Liver (tissue), 9 donors: Measurements from ENCODE around the gene FRYL. TPM values are rescaled to one million over a fixed set of nuclear protein-coding genes. Genes with fewer than 3 reads are reported as not detected.

Experiments
- DNase-seq: peaks from one replicate; pipeline ENCODE4 v3.0.0-alpha.2; 2017; ENCODE audit warnings: low spot score
- H3K27ac ChIP-seq, 2 donors: one replicate each; pipeline ENCODE4 v1.7.0; 2013; ENCODE audit warnings: inconsistent platforms in 2 of 2, low read length in 2 of 2, control low read depth in 1 of 2, low read depth in 1 of 2, mild to moderate bottlenecking in 1 of 2
- H3K27me3 ChIP-seq, 4 donors: one replicate each; pipeline versions ENCODE4 v1.6.1 to v1.7.0; 2013; ENCODE audit warnings: low read length in 3 of 4, inconsistent platforms in 1 of 4, mild to moderate bottlenecking in 1 of 4, moderate library complexity in 1 of 4; ENCODE audit not compliant: control insufficient read depth in 4 of 4, insufficient read depth in 4 of 4
- H3K36me3 ChIP-seq, 4 donors: one replicate each; pipeline versions ENCODE4 v1.6.1 to v1.7.0; 2013; ENCODE audit warnings: low read length in 3 of 4, mild to moderate bottlenecking in 3 of 4, low read depth in 1 of 4, moderate library complexity in 1 of 4; ENCODE audit not compliant: control insufficient read depth in 4 of 4, insufficient read depth in 3 of 4
- H3K4me1 ChIP-seq, 4 donors: one replicate each; pipeline versions ENCODE4 v1.6.1 to v1.7.0; 2013; ENCODE audit warnings: low read length in 3 of 4, mild to moderate bottlenecking in 3 of 4, moderate library complexity in 1 of 4; ENCODE audit not compliant: control insufficient read depth in 4 of 4, insufficient read depth in 4 of 4
- H3K4me3 ChIP-seq, 3 donors: one replicate each; pipeline versions ENCODE4 v1.6.1 to v1.7.0; 2013; ENCODE audit warnings: low read length in 3 of 3, control low read depth in 1 of 3, low read depth in 1 of 3, mild to moderate bottlenecking in 1 of 3
- H3K9ac ChIP-seq, 2 donors: one replicate each; pipeline ENCODE4 v1.7.0; 2013; ENCODE audit warnings: low read length in 2 of 2, mild to moderate bottlenecking in 2 of 2, moderate library complexity in 2 of 2, control low read depth in 1 of 2, low read depth in 1 of 2
- H3K9me3 ChIP-seq, 4 donors: one replicate each; pipeline versions ENCODE4 v1.6.1 to v1.7.0; 2013; ENCODE audit warnings: low read length in 3 of 4; ENCODE audit not compliant: control insufficient read depth in 4 of 4
- EGR1 ChIP-seq, 2 donors: IDR thresholded peaks; 2 replicates each; pipeline ENCODE4 v1.6.1; 2016 to 2018; ENCODE audit warnings: antibody characterized with exemption in 2 of 2, low read depth in 2 of 2
- FOXA1 ChIP-seq: IDR thresholded peaks from 2 replicates; pipeline ENCODE4 v1.6.1; 2016; ENCODE audit warnings: antibody characterized with exemption
- FOXA2 ChIP-seq: IDR thresholded peaks from 2 replicates; pipeline ENCODE4 v1.6.1; 2016; ENCODE audit warnings: antibody characterized with exemption
- GABPA ChIP-seq, 2 donors: IDR thresholded peaks in 1 of 2; conservative IDR thresholded peaks in 1 of 2; 2 replicates each; pipeline ENCODE4 v1.6.1; 2016; ENCODE audit warnings: antibody characterized with exemption in 2 of 2, mild to moderate bottlenecking in 1 of 2, moderate library complexity in 1 of 2
- HNF4A ChIP-seq, 2 donors: conservative IDR thresholded peaks; 2 replicates each; pipeline ENCODE4 v1.6.1; 2016; ENCODE audit warnings: antibody characterized with exemption in 2 of 2, mild to moderate bottlenecking in 2 of 2
- HNF4G ChIP-seq: IDR thresholded peaks from 2 replicates; pipeline ENCODE4 v1.6.1; 2016; ENCODE audit warnings: antibody characterized with exemption
- JUND ChIP-seq, 2 donors: IDR thresholded peaks; 2 replicates each; pipeline ENCODE4 v1.6.1; 2016; ENCODE audit warnings: antibody characterized with exemption in 2 of 2
- MAX ChIP-seq: IDR thresholded peaks from 2 replicates; pipeline ENCODE4 v1.6.1; 2016; ENCODE audit warnings: antibody characterized with exemption
- NR2F2 ChIP-seq: IDR thresholded peaks from 2 replicates; pipeline ENCODE4 v1.6.1; 2016; ENCODE audit warnings: antibody characterized with exemption
- RAD21 ChIP-seq, 2 donors: IDR thresholded peaks; 2 replicates each; pipeline ENCODE4 v1.6.1; 2016; ENCODE audit warnings: antibody characterized with exemption in 2 of 2, mild to moderate bottlenecking in 2 of 2
- RXRA ChIP-seq, 2 donors: IDR thresholded peaks; 2 replicates each; pipeline ENCODE4 v1.6.1; 2017 to 2018; ENCODE audit warnings: antibody characterized with exemption in 2 of 2, mild to moderate bottlenecking in 1 of 2
- TAF1 ChIP-seq: conservative IDR thresholded peaks from 2 replicates; pipeline ENCODE4 v1.6.1; 2016; ENCODE audit warnings: antibody characterized with exemption, mild to moderate bottlenecking
- YY1 ChIP-seq: IDR thresholded peaks from 2 replicates; pipeline ENCODE4 v1.6.1; 2016; ENCODE audit warnings: antibody characterized with exemption, mild to moderate bottlenecking
- ZBTB33 ChIP-seq: IDR thresholded peaks from 2 replicates; pipeline ENCODE4 v1.6.1; 2016; ENCODE audit warnings: antibody characterized with exemption
- WGBS: extraction: QIAGEN DNeasy Blood & Tissue Kit; methylation state at CpG from one replicate; pipeline ENCODE4 v1.1.7; 2013; 5-methylcytosine and 5-hydroxymethylcytosine counted together
- polyA plus RNA-seq, 2 donors: library from polyadenylated mRNA; stranded (reverse) in 1 of 2; unstranded in 1 of 2; fragments of 200-250 nt in 1 of 2; fragments of >200 nt in 1 of 2; fragmentation: Nextera tagmentation in 1 of 2; extraction: Ambion mirVana in 1 of 2; gene quantifications; one replicate each; pipeline versions ENCODE4 v1.2.1 to v1.2.3, GENCODE V29; 2013 to 2015
- total RNA-seq, 2 donors: library from RNA; depleted of rRNA; stranded (reverse); fragments of >200 nt; gene quantifications; one replicate each; pipeline ENCODE4 v1.2.3, GENCODE V29; 2014
- TF ChIP-seq, protein P1 (sequence below): fragments of 150-350 bp; IDR thresholded peaks from 2 replicates; pipeline ENCODE4 v1.5.1; 2017; ENCODE audit warnings: improper control_type of control experiment, low read depth, low read length; ENCODE audit not compliant: missing input control
- TF ChIP-seq, protein P2 (sequence below): IDR thresholded peaks from 2 replicates; pipeline ENCODE4 v1.6.1; 2016; ENCODE audit warnings: antibody characterized with exemption, mild to moderate bottlenecking
- donor health status: healthy.
- donor health status: healthy.
- donor health status: healthy.
- donor health status: healthy.
- donor health status: healthy.

FRYL gene
- total and polyA plus RNA-seq, 4 donors: 5.3 to 79.0 (median 27.2) TPM

DNA sequence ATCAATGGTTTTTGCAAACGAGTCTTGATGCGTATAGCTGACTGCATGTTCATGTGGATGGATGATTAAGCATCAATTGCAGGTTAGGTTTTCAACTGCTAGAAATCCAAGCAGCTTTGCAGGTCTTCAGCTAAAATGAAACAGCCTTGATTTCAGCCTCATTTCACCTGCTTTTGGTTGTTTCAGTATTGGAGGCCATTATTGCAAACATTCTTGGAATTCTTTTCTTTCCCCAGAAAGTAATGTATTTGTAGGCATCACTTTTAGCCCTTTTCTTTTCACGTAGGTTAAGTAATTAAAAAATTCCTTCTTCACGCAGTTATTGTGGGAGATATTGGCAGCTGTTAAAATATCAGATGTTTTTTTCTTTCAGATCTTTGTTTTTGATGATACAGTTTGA is 281.2 kb downstream of the FRYL start:
- Histone ChIP-seq H3K27ac (no peak overlapping the region), H3K9me3 (no peaks in the 10 kb centered on the region), H3K27me3 (no peaks in the 10 kb centered on the region), H3K9ac (no peak overlapping the region), H3K36me3 (peaks cover 0 to 12% (median 5%) of the 10 kb centered on the region in 4 donors), H3K4me3 (no peak overlapping the region), H3K4me1 (no peaks in the 10 kb centered on the region)
- DNase-seq: no peak
- 92% methylated on average over 4 of the region's 4 CpGs for WGBS
- TF ChIP-seq, protein P1, sequence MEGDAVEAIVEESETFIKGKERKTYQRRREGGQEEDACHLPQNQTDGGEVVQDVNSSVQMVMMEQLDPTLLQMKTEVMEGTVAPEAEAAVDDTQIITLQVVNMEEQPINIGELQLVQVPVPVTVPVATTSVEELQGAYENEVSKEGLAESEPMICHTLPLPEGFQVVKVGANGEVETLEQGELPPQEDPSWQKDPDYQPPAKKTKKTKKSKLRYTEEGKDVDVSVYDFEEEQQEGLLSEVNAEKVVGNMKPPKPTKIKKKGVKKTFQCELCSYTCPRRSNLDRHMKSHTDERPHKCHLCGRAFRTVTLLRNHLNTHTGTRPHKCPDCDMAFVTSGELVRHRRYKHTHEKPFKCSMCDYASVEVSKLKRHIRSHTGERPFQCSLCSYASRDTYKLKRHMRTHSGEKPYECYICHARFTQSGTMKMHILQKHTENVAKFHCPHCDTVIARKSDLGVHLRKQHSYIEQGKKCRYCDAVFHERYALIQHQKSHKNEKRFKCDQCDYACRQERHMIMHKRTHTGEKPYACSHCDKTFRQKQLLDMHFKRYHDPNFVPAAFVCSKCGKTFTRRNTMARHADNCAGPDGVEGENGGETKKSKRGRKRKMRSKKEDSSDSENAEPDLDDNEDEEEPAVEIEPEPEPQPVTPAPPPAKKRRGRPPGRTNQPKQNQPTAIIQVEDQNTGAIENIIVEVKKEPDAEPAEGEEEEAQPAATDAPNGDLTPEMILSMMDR: no peak
- no peak for TF ChIP-seq TAF1

DNA sequence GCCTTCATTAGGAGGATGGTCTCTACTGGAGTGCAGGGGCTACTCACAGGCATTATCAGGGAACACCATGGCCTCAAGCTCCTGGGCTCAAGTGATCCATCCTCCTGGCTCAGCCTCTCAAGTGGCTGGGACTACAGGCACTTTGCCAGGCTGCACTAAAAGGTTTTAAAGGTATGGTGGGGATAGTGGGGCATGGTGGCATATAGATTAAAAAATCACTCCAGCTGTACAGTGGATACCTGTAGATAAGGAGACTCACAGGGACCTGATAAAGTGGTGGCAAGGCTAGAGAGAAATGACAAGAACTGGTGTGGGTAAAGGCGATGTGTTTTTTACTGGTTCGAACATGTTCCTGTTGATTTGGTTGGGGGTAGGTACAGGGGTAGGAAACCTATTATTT is 284.1 kb downstream of the FRYL start:
- no peak for DNase-seq
- no peak overlapping the region for H3K4me3 ChIP-seq
- no peak overlapping the region for H3K9ac ChIP-seq
- H3K4me1 ChIP-seq: no peaks in the 10 kb centered on the region
- H3K9me3 ChIP-seq: peaks cover 0 to 9% (median 3%) of the 10 kb centered on the region in 4 donors
- TF ChIP-seq NR2F2 (no peak), JUND (IDR thresholded peaks at IDR 0.05) (no peak), TAF1 (no peak), FOXA2 (no peak), FOXA1 (no peak), HNF4G (no peak), ZBTB33 (no peak), RXRA (IDR thresholded peaks at IDR 0.05) (no peak), HNF4A (conservative IDR thresholded peaks at IDR 0.05) (no peak), EGR1 (IDR thresholded peaks at IDR 0.05; ENCODE audit: low read depth in 2 of 2) (no peak), GABPA (IDR thresholded peaks at IDR 0.05 in 1 of 2, conservative IDR thresholded peaks at IDR 0.05 in 1 of 2) (no peak), RAD21 (IDR thresholded peaks at IDR 0.05) (no peak), YY1 (no peak), MAX (no peak)
- TF ChIP-seq, protein P2, sequence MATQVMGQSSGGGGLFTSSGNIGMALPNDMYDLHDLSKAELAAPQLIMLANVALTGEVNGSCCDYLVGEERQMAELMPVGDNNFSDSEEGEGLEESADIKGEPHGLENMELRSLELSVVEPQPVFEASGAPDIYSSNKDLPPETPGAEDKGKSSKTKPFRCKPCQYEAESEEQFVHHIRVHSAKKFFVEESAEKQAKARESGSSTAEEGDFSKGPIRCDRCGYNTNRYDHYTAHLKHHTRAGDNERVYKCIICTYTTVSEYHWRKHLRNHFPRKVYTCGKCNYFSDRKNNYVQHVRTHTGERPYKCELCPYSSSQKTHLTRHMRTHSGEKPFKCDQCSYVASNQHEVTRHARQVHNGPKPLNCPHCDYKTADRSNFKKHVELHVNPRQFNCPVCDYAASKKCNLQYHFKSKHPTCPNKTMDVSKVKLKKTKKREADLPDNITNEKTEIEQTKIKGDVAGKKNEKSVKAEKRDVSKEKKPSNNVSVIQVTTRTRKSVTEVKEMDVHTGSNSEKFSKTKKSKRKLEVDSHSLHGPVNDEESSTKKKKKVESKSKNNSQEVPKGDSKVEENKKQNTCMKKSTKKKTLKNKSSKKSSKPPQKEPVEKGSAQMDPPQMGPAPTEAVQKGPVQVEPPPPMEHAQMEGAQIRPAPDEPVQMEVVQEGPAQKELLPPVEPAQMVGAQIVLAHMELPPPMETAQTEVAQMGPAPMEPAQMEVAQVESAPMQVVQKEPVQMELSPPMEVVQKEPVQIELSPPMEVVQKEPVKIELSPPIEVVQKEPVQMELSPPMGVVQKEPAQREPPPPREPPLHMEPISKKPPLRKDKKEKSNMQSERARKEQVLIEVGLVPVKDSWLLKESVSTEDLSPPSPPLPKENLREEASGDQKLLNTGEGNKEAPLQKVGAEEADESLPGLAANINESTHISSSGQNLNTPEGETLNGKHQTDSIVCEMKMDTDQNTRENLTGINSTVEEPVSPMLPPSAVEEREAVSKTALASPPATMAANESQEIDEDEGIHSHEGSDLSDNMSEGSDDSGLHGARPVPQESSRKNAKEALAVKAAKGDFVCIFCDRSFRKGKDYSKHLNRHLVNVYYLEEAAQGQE: no peak
- TF ChIP-seq, protein P1: no peak
- H3K27ac ChIP-seq: no peak overlapping the region
- peaks cover 0 to 9% (median 3%) of the 10 kb centered on the region in 4 donors for H3K27me3 ChIP-seq
- WGBS: 95% methylated on average over 2 of the region's 2 CpGs
- H3K36me3 ChIP-seq: peaks cover 0 to 12% (median 5%) of the 10 kb centered on the region in 4 donors
